KBM-7 (cell line): ENCODE data around the gene SNAPC4.
"Not testable (repeated sequence)": the region's sequence is repeated elsewhere in the genome, so short reads cannot be mapped to it uniquely, and the experiment has no call there.

Experiments used
- DNase-seq: peaks from one replicate; pipeline ENCODE4 v3.0.0-alpha.2; 2015
- in situ Hi-C: fragments of 300-500 bp; cut with MboI; formaldehyde crosslinking; loops from 2 replicates; pipeline ENCODE4 v1.14.3; 2020; ENCODE audit warnings: low sequenced_read_pairs, low pct_unique_long_range_greater_than_20kb, mixed read lengths

SNAPC4 gene

DNA sequence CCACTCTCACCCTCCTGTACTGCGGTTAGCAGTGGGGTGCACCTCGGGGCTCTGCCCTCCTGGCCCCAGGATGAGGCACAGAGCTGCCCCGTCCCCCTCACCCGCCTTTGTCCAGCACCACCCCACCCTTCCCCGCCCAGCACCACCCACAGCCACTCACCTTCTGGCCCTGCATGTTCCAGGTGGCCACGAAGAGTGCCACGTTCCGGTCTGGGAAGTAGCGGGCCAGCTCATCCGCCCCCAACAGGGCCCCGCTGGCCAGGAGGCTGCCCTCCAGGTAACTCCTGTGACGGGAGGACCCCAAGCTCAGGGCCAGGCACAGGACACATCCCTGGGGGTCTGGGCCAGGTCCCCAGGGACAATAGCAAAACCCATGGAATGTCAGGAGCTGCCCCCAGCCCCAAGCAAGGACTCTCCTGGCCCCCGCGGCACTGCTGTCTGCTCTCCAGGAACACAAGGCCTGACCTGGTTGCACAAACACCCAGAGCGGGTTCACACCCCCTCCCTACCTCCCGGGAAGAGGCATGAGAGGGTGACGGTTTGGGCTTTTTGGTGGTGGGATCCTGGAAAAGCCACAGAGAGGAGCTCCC lies 34.7 kb upstream of the SNAPC4 start:
- DNase-seq: no peak
- in situ Hi-C loops: no loop called here

DNA sequence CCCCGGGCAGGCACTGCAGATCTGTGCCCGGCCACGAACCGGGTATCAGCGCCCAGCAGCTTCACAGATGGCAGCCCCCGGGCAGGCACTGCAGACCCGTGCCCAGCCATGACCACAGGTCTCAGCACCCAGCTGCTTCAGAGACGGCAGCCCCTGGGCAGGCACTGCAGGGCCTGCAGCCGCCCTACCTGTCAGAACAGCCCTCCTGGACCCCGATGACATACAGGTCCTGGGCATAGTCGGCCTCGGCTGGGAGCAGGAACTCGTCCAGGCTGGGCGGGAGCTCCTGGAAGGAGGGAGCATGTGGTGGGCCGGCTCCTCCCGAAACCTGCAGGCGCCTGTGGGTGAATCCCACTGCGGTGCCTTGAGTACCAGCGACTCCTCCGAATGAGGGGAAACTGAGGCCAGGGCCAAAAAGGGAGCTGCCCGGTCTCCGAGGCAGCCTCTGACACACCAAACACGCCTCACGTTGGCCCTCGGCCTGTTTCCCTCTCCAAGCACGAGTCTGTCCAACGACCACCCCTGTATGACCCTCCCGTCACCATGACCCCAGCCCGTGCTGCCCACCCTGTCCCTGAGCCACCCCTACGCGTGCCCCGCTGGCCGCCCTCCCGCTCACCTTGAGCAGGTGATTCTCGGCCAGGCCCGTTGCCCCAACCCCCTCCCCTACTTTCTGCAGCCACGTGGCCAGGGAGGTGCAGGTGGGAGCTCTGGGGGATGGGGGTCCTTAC lies 34.0 kb upstream of the SNAPC4 start:
- in situ Hi-C loops: no loop called here
- DNase-seq: no peak

GRCh38 chr9:136433043-136433715 lies 33.2 kb upstream of the SNAPC4 start:
- in situ Hi-C loops: no loop called here
- no peak for DNase-seq

DNA sequence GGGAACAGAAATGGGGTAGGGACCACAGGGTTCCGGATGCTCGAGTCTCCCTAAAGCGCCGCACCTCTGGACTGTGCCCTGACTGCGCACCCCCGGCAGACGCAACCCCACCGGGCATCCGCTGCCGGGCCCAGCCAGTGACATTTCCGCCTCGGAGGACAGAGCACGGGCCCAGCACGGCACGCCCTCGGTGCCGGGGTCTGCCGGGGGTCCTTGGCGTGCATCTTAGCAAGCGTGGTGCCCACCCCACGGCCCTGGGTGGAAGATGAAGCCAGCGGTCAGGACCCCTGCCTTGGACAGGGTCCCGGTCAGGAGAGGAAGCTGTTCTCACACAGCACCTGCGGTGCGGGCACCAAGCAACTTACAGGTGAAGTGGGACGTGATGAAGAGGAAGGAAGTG lies 32.6 kb upstream of the SNAPC4 start:
- no peak for DNase-seq
- in situ Hi-C loops: no loop called here

- DNase-seq: no peak
- in situ Hi-C loops: no loop called here
These were observed 31.9 kb upstream of the SNAPC4 start for GRCh38 chr9:136431782-136432350.

DNA sequence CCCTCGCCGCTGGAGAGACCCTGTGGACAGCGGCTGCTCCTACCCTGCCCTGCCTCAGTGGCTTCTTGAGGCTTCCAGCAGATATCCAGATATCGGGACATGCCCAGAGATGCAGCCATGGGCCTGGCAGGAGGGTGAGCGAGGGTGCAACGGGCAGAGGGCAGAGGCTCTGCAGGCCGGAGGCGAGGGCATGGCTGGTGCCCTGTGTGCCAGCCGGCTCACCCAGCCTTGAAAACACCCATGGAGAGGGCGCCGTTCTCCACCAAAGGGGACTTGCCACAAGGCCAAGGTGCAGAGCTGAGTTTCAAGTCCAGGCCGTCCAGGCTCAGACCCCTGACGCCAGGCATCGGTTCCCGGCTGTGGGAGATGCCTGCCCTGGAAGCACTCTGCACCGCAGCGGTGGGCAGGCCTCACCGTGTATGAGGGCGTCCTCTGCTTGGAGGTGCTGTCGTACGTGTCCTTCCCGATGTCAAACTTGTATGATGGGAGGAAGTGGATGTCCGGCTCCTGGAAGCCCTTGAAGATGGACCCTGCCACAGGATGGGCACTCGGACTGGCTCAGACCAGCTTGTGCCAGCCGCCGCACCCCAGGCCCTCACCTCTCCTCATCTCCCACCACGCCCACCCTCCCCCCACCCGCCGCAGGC lies 30.7 kb upstream of the SNAPC4 start:
- in situ Hi-C loops: no loop called here
- DNase-seq: no peak

DNA sequence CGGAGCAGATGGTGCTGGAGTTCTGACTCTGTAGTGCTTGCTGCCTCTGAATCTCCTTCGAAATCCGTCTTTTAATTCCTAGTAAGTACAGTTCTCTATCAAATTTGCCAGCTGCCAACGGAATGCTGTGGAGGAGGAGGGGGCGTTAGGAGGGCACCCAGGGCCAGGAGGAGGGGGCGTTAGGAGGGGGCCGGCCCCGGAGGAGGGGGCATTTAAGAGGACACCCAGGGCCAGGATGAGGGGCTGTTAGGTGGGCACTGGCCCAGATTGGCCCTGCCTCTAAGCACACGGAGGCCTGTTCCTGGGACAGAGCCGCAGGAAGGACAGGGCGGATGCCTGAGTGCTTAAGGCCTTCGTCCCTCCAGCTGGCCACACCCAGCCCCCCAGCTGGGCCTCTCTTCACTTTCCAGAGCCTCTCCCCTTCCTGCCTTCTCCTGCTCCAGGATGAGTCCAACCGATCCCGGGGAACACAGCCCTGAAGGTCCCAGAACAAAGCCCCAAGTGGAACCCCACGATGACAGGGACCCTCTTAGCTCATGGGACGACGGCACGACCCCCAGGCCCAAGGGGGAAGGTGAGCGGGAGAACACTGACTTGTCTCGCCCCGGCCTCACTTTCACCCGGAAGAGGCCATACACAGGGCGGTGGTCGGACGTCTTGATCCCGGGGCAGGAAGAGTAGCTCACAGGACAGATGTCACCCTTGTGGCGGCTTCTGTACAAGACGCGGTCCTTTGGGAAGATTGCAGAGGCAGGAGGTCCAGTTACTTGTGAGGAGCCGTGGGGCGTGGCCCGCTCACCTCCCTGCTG lies 29.9 kb upstream of the SNAPC4 start:
- DNase-seq: no peak
- in situ Hi-C loops: no loop called here

DNA sequence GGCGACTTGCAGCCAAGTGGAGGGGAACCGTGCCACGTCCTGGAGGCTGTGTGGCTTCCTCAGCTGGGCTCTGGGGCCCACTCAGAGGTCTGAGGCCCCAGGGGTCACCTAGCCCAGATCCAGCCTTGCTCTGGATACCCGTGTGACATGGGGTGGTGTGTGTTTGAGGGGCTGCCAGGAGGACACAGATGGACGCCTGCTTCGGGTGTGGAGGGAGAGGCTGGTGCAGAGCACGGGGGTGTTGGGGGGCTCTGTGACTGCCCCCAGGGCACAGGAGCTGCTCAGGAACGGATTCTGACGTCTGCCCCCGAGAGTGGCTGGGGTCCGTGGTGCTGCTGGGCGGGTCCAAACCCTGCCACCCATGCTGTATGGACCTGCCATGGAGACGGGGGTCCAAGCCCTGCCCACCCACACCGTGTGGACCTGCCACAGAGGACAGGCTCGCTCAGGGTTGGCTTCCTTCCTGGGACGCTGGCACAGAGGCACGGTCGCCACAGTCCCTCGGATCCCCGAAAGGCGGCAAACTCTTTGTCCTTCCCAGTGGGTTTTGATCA lies 29.2 kb upstream of the SNAPC4 start:
- in situ Hi-C loops: no loop called here
- no peak for DNase-seq

- in situ Hi-C loops: no loop called here
- no peak for DNase-seq
These were observed 26.8 kb upstream of the SNAPC4 start for GRCh38 chr9:136426787-136427186.

DNA sequence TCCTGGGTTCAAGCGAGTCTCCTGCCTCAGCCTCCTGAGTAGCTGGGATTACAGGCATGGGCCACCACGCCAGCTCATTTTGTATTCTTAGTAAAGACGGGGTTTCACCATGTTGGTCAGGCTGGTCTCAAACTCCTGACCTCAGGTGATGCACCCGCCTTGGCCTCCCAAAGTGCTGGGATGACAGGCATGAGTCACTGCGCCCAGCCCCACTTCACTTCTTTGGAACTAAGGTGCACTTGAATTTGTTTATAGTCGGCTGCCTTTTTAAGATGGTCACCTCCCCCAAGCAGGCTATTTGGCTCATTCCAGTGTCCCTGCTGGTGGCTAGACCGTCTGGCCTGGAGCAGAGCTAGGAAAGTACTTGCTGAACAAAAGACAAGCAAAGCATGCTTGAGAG lies 25.4 kb upstream of the SNAPC4 start:
- DNase-seq, in situ Hi-C loops: not testable (repeated sequence)

- no peak for DNase-seq
- in situ Hi-C loops: no loop called here
These were observed 24.9 kb upstream of the SNAPC4 start for GRCh38 chr9:136424750-136425362.

GRCh38 chr9:136423432-136424146 lies 23.6 kb upstream of the SNAPC4 start:
- DNase-seq: no peak
- in situ Hi-C loops: no loop called here

GRCh38 chr9:136422876-136423275 lies 22.9 kb upstream of the SNAPC4 start:
- in situ Hi-C loops: no loop called here
- DNase-seq: no peak

GRCh38 chr9:136421791-136422190 lies 21.8 kb upstream of the SNAPC4 start:
- no peak for DNase-seq
- in situ Hi-C loops: no loop called here

DNA sequence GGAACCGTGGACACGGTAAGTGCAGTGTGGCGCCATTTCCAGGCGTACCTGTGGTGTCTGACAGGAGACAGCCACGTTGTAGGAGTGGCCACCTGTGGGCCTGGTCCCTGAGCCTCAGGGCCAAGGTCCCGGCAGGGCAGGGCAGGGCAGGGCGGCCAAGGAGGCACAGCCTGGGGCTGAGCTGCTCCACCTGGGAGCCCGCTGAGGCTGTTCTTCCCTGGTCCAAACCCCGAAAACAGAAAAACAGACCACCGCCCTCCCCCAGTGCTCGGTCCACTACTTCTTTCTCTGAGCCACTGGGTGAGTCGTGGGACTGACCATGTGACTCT lies 19.1 kb upstream of the SNAPC4 start:
- DNase-seq: no peak
- in situ Hi-C loops: no loop called here

DNA sequence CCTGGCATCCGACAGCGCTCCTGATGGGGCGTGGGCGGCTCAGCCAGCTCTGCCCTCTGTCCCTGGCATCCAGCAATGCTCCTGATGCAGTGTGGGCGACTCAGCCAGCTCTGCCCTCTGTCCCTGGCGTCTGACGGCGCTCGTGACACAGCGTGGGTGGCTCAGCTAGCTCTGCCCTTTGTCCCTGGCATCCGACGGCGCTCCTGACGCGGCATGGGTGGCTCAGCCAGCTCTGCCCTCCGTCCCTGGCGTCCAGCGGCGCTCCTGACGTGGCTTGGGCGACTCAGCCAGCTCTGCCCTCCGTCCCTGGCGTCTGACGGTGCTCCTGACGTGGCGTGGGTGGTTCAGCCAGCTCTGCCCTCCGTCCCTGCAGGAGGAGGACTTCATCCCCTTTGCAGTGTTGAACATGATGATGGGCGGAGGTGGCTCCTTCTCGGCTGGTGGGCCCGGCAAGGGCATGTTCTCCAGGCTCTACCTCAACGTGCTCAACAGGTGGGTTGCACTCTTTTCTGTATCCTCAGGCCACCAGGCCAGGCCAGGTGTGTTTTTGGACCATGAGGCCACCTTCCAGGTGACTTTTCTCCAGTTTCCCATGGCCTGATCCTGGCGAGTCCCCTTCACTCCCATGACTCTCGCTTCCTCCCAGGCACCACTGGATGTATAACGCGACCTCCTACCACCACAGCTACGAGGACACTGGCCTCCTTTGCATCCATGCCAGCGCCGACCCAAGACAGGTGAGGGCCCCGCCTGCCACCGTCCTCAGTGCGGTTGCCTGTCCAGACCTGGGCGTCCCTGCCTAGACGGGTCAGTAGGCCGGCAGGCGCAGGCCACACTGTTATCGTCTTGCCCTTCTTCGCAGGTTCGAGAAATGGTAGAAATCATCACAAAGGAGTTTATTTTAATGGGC lies 18.5 kb upstream of the SNAPC4 start:
- in situ Hi-C loops: no loop called here

DNA sequence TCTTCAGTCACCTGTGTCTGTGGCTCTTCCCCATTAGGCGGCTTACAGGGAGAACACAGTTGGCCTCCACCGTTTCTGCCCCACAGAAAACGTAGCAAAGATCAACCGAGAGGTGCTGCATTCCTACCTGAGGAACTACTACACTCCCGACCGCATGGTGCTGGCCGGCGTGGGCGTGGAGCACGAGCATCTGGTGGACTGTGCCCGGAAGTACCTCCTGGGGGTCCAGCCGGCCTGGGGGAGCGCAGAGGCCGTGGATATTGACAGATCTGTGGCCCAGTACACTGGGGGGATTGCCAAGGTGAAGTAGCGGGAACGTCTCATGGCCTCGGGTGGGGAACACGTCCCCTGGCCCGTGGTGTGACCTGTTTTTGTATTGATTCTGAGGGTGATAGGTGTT lies 16.9 kb upstream of the SNAPC4 start:
- in situ Hi-C loops: no loop called here
- DNase-seq: no peak

More for the DNA sequence above, 18.5 kb upstream of the SNAPC4 start:
- no peak for DNase-seq
